ENCODE results near the gene WDFY2. TPM values are rescaled to one million over a fixed set of nuclear protein-coding genes. Genes with fewer than 3 reads are reported as not detected.

The WDFY2 gene
- total and polyA plus RNA-seq, 8 donors: 1.4 to 22.6 (median 10.4) TPM

GRCh38 chr13:51783428-51784094, 199.3 kb downstream of the WDFY2 start:
- intact Hi-C loops (cut with DNase I; ENCODE audit: low total_unique reads): no loop called here
- no peak for DNase-seq
- Histone ChIP-seq H3K9me3 (no peaks in the 10 kb centered on the region), H3K4me3 (no peak overlapping the region), H3K27ac (no peak overlapping the region), H3K27me3 (no peaks in the 10 kb centered on the region), H3K4me1 (peaks cover 5 to 40% (median 18%) of the 10 kb centered on the region in 4 donors), H3K36me3 (no peaks in the 10 kb centered on the region)
- 85 to 89% (median 88%) methylated on average over 9 of the region's 9 CpGs for WGBS, 5 donors
- TF ChIP-seq CTCF (IDR thresholded peaks at IDR 0.05) (no peak), EP300 (IDR thresholded peaks at IDR 0.05) (no peak), POLR2AphosphoS5 (IDR thresholded peaks at IDR 0.05) (no peak), POLR2A (IDR thresholded peaks at IDR 0.05) (no peak)

GRCh38 chr13:51784097-51784496, 199.8 kb downstream of the WDFY2 start:
- no peaks in the 10 kb centered on the region for H3K27me3 ChIP-seq
- intact Hi-C loops (cut with DNase I; ENCODE audit: low total_unique reads): no loop called here
- H3K4me1 ChIP-seq: peaks cover 5 to 40% (median 18%) of the 10 kb centered on the region in 4 donors
- no peak for DNase-seq
- H3K36me3 ChIP-seq: peaks cover 0 to under 1% (median 0%) of the 10 kb centered on the region in 4 donors
- no peak overlapping the region for H3K27ac ChIP-seq
- TF ChIP-seq POLR2AphosphoS5 (IDR thresholded peaks at IDR 0.05): no peak
- no peak for TF ChIP-seq POLR2A (IDR thresholded peaks at IDR 0.05)
- TF ChIP-seq EP300 (IDR thresholded peaks at IDR 0.05): no peak
- no peak for TF ChIP-seq CTCF (IDR thresholded peaks at IDR 0.05)
- H3K9me3 ChIP-seq: no peaks in the 10 kb centered on the region
- no peak overlapping the region for H3K4me3 ChIP-seq
- WGBS, 5 donors: 82 to 100% (median 96%) methylated on average over 1 of the region's 1 CpG

GRCh38 chr13:51785712-51786424, 201.6 kb downstream of the WDFY2 start:
- Histone ChIP-seq H3K4me3 (peak overlapping the region in 1 of 4 donors; percentile 9), H3K9me3 (no peaks in the 10 kb centered on the region), H3K27me3 (no peaks in the 10 kb centered on the region), H3K36me3 (peaks cover 0 to 3% (median 0%) of the 10 kb centered on the region in 4 donors), H3K4me1 (peaks cover 5 to 40% (median 18%) of the 10 kb centered on the region in 4 donors), H3K27ac (peak overlapping the region in 4 of 5 donors; percentile 29 to 80 (median 35))
- peak in 1 of 3 donors; percentile 27 for TF ChIP-seq POLR2AphosphoS5 (IDR thresholded peaks at IDR 0.05)
- TF ChIP-seq EP300 (IDR thresholded peaks at IDR 0.05): no peak
- 30 to 45% (median 44%) methylated on average over 12 of the region's 12 CpGs for WGBS, 5 donors
- intact Hi-C loops (cut with DNase I; ENCODE audit: low total_unique reads): no loop called here
- DNase-seq: peak; percentile 51 to 88

- DNase-seq: no peak
- no peaks in the 10 kb centered on the region for H3K9me3 ChIP-seq
- WGBS, 5 donors: 58 to 72% (median 68%) methylated on average over 10 of the region's 10 CpGs
- H3K27ac ChIP-seq: peak overlapping the region in 4 of 5 donors; percentile 29 to 80 (median 35)
- H3K4me1 ChIP-seq: peaks cover 5 to 33% (median 18%) of the 10 kb centered on the region in 4 donors
- intact Hi-C loops (cut with DNase I; ENCODE audit: low total_unique reads): no loop called here
- peaks cover 0 to 3% (median 0%) of the 10 kb centered on the region in 4 donors for H3K36me3 ChIP-seq
- TF ChIP-seq POLR2A (IDR thresholded peaks at IDR 0.05) (no peak), CTCF (IDR thresholded peaks at IDR 0.05) (no peak)
- H3K4me3 ChIP-seq: peak overlapping the region in 1 of 4 donors; percentile 9
- H3K27me3 ChIP-seq: no peaks in the 10 kb centered on the region
Observed at GRCh38 chr13:51786425-51787265, 202.4 kb downstream of the WDFY2 start.

All from stomach (tissue), 9 donors.